Body of pancreas (tissue), 4 donors: ENCODE measurements around the gene SLC35F3. TPM values are rescaled to one million over a fixed set of nuclear protein-coding genes. Genes with fewer than 3 reads are reported as not detected.

Source experiments
- ATAC-seq: fragments of 150-250 bp; one replicate; pipeline ENCODE4 v1.9.1; 2016
- DNase-seq, 4 donors: peaks; one replicate each; pipeline ENCODE4 v3.0.0-alpha.2; 2019
- H3K27ac ChIP-seq, 4 donors: fragments of 200-600 bp; sonication (generic); 1 replicate in 3 of 4; 2 replicates in 1 of 4; pipeline versions ENCODE4 v1.5.1 to v1.6.1; 2016 to 2019; ENCODE audit warnings: mild to moderate bottlenecking in 1 of 4, mixed read lengths in 1 of 4, moderate library complexity in 1 of 4
- H3K27me3 ChIP-seq, 2 donors: fragments of 200-600 bp; sonication (generic); one replicate each; pipeline ENCODE4 v1.6.0; 2016; ENCODE audit warnings: mild to moderate bottlenecking in 1 of 2
- H3K36me3 ChIP-seq, 2 donors: fragments of 200-600 bp; sonication (generic); replicated peaks in 1 of 2; 2 replicates each; pipeline ENCODE4 v1.5.1; 2016; ENCODE audit warnings: low read depth in 2 of 2; ENCODE audit not compliant: insufficient read depth in 1 of 2
- H3K4me1 ChIP-seq: fragments of 200-600 bp; sonication (generic); one replicate; pipeline ENCODE4 v1.6.0; 2016
- H3K4me3 ChIP-seq, 2 donors: fragments of 200-600 bp; sonication (generic); 1 replicate in 1 of 2; 2 replicates in 1 of 2; pipeline ENCODE4 v1.5.1; 2016 to 2019
- H3K9me3 ChIP-seq, 3 donors: fragments of 200-600 bp; sonication (generic); 1 replicate in 2 of 3; 2 replicates in 1 of 3; pipeline ENCODE4 v1.5.1; 2016
- CTCF ChIP-seq, 7 experiments: fragments of 450-650 bp in 4 of 7; fragments of 200-600 bp in 3 of 7; sonication (generic) in 3 of 7; IDR thresholded peaks; one replicate each; pipeline ENCODE4 v1.5.1; 2016 to 2019; ENCODE audit warnings: antibody characterized with exemption in 7 of 7
- POLR2A ChIP-seq, 3 donors: fragments of 450-650 bp; IDR thresholded peaks; one replicate each; pipeline ENCODE4 v1.6.1; 2016; ENCODE audit warnings: antibody characterized with exemption in 3 of 3, mild to moderate bottlenecking in 2 of 3
- WGBS, 2 donors: methylation state at CpG; one replicate each; pipeline ENCODE4 v1.1.5; 2017; 5-methylcytosine and 5-hydroxymethylcytosine counted together
- intact Hi-C: fragments of 100-400 bp; cut with DNase I; formaldehyde crosslinking; loops from one replicate; pipeline ENCODE4 v1.15.1; 2023
- total RNA-seq, 2 donors: library from RNA; depleted of rRNA; stranded (reverse); fragments of >200 nt; gene quantifications; one replicate each; pipeline ENCODE4 v1.1.0, GENCODE V29; 2016

Gene SLC35F3
- total RNA-seq, 2 donors from 2014 or later, result 0.99 to 11.7 TPM

GRCh38 chr1:234230414-234230862 lies 326.0 kb downstream of the SLC35F3 start:
- DNase-seq (peak in 1 of 4 donors; percentile 27), ATAC-seq (no peak)
- intact Hi-C loops, result no loop called here
- Histone ChIP-seq H3K27ac (peak overlapping the region in 1 of 4 donors; percentile 45), H3K4me3 (no peak overlapping the region), H3K9me3 (no peaks in the 10 kb centered on the region), H3K4me1 (peaks cover 6% of the 10 kb centered on the region), H3K27me3 (no peaks in the 10 kb centered on the region), H3K36me3 (no peaks in the 10 kb centered on the region)
- 14 to 30% methylated on average over 10 of the region's 10 CpGs for WGBS, 2 donors
- TF ChIP-seq POLR2A (IDR thresholded peaks at IDR 0.05) (no peak), CTCF (IDR thresholded peaks at IDR 0.05) (no peak)

- H3K27me3 ChIP-seq, result no peaks in the 10 kb centered on the region
- 84 to 90% methylated on average over 15 to 53 of the region's 55 CpGs for WGBS, 2 donors
- no peak overlapping the region for H3K4me3 ChIP-seq
- ATAC-seq (no peak), DNase-seq (no peak)
- no peaks in the 10 kb centered on the region for H3K36me3 ChIP-seq
- H3K9me3 ChIP-seq, result no peaks in the 10 kb centered on the region
- no peak overlapping the region for H3K27ac ChIP-seq
- intact Hi-C loops, result no loop called here
- peaks cover 6% of the 10 kb centered on the region for H3K4me1 ChIP-seq
- no peak for TF ChIP-seq POLR2A (IDR thresholded peaks at IDR 0.05)
Observed at GRCh38 chr1:234231061-234231892, 326.8 kb downstream of the SLC35F3 start.

- Histone ChIP-seq H3K4me1 (peaks cover 6% of the 10 kb centered on the region), H3K27me3 (no peaks in the 10 kb centered on the region), H3K27ac (no peak overlapping the region), H3K9me3 (no peaks in the 10 kb centered on the region), H3K36me3 (no peaks in the 10 kb centered on the region), H3K4me3 (no peak overlapping the region)
- TF ChIP-seq CTCF (IDR thresholded peaks at IDR 0.05) (no peak), POLR2A (IDR thresholded peaks at IDR 0.05) (no peak)
- 90 to 93% methylated on average over 13 of the region's 13 CpGs for WGBS, 2 donors
- DNase-seq (no peak), ATAC-seq (no peak)
- intact Hi-C loops, result no loop called here
Observed at GRCh38 chr1:234231893-234232276, 327.4 kb downstream of the SLC35F3 start.

GRCh38 chr1:234234199-234234598 lies 329.7 kb downstream of the SLC35F3 start:
- H3K4me1 ChIP-seq, result peaks cover 6% of the 10 kb centered on the region
- DNase-seq (no peak), ATAC-seq (no peak)
- WGBS, 2 donors, result 67 to 70% methylated on average over 4 to 6 of the region's 6 CpGs
- no peaks in the 10 kb centered on the region for H3K27me3 ChIP-seq
- H3K27ac ChIP-seq, result no peak overlapping the region
- TF ChIP-seq CTCF (IDR thresholded peaks at IDR 0.05) (no peak), POLR2A (IDR thresholded peaks at IDR 0.05) (no peak)
- H3K4me3 ChIP-seq, result no peak overlapping the region
- H3K36me3 ChIP-seq, result no peaks in the 10 kb centered on the region
- no peaks in the 10 kb centered on the region for H3K9me3 ChIP-seq
- intact Hi-C loops, result no loop called here

- no peaks in the 10 kb centered on the region for H3K27me3 ChIP-seq
- peaks cover 3% of the 10 kb centered on the region for H3K4me1 ChIP-seq
- no peak for ATAC-seq
- H3K36me3 ChIP-seq, result no peaks in the 10 kb centered on the region
- H3K27ac ChIP-seq, result no peak overlapping the region
- H3K9me3 ChIP-seq, result no peaks in the 10 kb centered on the region
- TF ChIP-seq CTCF (IDR thresholded peaks at IDR 0.05) (no peak), POLR2A (IDR thresholded peaks at IDR 0.05) (no peak)
- intact Hi-C loops, result no loop called here
- no peak for DNase-seq
- WGBS, 2 donors, result 53 to 62% methylated on average over 4 of the region's 4 CpGs
- H3K4me3 ChIP-seq, result no peak overlapping the region
Observed at GRCh38 chr1:234235434-234235881, 331.0 kb downstream of the SLC35F3 start.
